Fibroblast of skin of right quadriceps (primary cell): ENCODE measurements around the gene CEP112.
A peak's percentile ranks its signal among the peaks of the same experiment; 100 is the strongest.
"Not testable (repeated sequence)": the region's sequence is repeated elsewhere in the genome, so short reads cannot be mapped to it uniquely, and the experiment has no call there.

Experiments used
- DNase-seq: peaks from one replicate; pipeline ENCODE4 v3.0.0-alpha.2; 2013

Gene CEP112

DNA sequence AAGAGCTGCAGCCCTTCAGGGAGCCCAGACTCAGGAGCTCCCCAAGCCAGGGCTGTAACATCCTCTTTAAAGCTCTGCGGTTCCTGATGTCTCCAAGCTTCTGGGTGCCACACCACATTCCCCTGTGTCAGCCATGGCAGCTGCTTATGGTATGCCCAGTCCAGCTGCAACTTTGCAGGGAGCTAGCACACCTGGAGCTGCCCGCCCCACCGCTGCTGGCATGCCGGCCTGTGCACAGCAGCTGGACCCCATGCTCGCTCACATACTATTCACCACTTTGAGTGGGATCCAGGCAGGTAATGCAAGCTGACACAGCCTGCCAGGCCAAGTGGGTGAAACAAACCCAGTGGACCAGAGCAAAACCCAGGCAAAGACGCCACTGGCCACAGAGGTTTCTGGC lies 324.9 kb downstream of the CEP112 start:
- no peak for DNase-seq

DNA sequence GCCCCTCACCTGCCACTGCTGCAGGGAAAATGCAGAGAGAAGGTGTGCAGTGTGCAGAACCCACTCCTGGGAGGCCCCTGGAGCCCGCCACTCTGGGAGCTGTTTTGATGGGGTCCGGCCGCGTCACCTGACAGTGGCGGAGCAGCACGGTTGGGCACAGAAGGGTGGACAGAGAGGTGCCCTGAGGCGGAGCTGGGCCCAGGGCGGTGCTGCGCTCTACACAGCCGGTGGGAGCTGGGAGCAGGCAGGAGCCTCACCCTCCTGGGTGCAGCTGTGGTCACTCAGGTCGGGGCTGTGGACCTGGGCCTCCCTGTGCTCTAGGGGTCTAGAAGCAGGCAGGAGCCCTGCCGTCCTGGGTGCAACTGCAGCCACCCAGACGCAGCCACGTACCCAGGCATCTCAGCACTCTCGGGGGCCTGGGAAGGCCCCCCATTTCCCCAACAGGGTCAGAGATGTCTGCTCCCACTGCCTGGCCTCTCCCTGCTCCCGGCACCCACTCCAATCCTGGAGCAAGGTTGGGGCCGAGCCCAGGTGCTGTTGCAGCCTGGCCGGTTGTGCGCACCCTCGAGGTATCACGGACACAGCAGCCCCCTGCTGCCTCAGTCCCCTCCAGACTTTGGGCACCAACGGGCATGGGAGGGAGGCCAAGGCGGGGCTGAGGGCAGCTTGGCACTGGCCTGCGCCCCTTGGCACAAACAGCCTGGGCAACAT lies 326.1 kb downstream of the CEP112 start:
- DNase-seq, result no peak

DNA sequence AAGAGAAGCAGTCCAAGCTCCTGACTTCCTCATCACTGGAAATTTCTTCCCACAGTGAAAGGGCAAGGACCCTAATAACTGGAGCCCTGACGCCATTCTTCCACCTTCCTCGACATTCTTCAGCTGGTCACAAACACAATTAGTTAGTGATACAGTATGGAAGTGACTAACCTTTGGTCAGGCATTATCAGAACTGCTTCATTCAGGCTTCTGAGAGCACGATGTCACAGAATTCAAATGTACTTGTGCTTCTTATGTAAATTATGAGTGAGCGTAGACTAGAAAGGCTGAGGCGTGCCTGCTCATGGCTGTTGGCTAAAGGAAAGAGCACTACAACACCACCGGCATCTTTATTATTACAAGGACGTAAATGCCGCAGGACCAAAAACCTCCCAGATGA lies 327.5 kb downstream of the CEP112 start:
- no peak for DNase-seq

DNA sequence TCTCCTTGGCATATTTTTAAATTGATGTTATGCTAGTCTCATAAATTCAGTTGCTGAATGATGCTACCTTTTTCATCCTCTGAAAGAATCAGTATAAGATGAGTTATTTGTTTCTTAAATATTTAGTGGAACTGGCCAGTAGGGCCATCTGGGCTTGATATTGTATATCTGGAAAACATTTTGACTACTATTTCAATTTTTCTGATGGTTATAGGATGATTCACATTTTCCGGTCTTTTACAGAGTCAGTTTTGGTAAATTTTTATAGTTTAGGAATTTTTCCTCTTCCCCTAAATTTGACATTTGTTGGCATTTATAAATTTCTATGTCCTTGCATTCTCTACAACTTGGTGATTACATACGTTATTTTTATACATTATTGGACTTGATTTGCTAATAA lies 334.2 kb downstream of the CEP112 start:
- DNase-seq, result peak; percentile 39

DNA sequence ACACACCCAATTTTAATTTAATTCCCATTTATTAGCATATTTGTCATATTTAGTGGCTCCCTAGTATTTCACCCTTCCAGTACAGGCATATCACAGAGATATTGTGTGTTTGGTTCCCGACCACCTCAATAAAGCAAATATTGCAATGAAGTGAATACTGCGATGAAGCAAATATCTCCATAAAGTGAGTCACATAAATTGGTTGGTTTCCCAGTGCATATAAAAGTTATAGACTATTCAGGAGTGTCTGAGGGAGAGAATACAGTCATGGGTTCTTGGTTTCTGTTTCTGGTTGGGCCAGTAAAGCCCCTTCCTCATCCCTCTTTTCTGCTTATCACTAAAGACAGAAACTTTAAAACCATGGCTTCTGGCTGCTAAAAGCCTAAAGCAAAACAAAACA lies 335.1 kb downstream of the CEP112 start:
- peak; percentile 52 for DNase-seq

DNA sequence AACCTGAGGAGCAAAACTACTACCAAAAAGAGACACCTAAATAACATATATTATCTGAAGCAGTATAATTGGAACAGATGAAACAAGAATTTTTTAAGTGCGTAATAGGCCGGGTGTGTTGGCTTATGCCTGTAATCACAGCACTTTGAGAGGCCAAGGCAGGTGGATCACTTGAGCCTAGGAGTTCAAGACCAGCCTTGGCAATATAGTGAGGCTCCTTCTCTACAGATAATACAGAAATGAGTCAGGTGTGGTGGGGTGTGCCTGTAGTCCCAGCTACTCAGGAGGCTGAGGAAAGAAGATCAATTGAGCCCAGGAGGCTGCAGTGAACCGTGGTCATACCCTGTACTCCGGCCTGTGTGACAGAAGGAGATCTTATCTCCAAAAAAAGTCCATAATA lies 336.3 kb downstream of the CEP112 start:
- DNase-seq, result no peak

DNA sequence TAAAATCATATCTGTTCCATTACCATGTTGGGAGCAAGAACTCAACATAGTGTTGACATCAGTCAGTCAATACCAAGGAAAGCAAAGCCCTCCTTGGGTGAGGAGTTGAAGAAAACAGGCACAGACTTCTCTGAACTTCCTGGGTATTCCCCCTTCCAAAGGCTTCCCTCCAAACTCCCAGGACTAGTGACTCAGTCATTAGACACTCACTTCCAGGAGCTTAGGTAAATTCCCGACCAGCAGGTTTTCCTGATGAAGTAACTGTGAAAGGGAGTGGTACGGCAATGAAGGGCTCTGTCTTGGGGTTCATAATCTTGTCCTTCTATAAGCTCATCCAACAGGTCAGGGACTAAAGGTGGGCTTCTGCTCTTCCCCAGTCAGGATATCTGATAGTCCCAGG lies 336.7 kb downstream of the CEP112 start:
- DNase-seq, result peak; percentile 29

DNA sequence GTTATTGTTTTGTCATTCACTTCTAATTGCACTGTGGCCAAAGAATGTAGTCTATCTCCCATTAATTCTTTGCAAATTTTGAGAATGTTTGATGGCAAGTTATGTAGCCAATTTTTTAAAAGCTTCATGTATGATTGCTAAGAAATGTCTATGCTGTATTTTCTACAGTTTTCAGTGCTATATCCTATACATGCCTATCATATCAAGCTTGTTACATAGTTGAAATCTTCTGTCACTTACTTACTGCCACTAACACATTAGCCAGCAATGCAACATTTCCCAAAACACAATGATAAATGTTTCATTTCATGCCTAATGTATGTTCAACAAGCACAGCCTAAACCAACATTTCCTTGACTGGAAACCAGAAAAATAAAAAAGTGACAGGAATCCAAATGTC lies 338.1 kb downstream of the CEP112 start:
- no peak for DNase-seq

DNA sequence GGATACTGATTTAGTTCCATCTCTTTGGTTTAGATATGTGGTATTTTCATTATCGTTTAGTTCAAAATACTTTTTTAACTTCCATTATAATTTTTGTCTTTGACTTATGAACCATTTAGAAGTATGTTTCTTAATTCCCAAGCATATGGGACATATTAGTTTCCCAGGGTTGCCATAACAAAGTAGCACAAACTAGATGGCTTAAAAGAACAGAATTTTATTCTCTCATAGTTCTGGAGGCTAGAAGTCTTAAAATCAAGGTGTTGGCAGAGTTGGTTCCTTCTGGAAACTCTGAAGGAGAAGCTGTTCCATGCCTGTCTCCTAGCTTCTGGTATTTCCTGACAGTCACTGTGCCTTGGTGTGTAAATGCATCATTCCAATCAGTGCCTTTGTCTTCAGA lies 339.0 kb downstream of the CEP112 start:
- no peak for DNase-seq

DNA sequence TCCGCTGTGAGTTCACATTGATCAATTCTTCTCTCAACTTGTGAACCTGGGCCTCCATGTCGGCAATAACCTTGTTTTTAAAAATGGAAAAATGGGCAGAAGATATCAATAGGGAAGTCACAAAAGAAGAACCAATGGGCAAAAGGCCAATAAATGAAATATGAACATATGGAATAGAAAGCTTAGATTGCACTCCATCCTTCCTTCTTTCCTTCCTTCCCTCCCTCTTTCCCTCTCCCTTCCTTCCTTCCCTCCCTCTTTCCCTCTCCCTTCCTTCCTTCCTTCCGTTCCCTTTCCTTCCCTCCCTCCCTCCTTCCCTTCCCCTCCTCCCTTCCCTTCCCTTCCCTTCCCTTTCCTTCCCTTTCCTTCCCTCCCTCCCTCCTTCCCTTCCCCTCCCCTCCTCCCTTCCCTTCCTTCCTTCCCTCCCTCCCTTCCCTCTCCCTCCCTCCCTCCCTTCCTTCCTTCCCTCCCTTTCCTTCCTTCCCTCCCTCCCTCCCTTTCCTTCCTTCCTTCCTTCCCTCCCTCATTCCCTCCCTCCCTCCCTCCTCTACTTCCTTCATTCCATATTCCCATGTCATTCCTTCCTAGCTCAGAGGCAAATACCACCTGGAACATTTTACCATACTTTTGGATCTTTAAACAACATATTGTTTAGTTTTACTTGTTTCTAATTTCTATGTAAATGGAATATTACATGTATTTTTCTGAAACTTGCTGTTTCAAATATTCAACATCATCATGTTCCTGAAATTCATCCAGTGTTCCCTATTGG lies 339.8 kb downstream of the CEP112 start:
- no peak for DNase-seq

DNA sequence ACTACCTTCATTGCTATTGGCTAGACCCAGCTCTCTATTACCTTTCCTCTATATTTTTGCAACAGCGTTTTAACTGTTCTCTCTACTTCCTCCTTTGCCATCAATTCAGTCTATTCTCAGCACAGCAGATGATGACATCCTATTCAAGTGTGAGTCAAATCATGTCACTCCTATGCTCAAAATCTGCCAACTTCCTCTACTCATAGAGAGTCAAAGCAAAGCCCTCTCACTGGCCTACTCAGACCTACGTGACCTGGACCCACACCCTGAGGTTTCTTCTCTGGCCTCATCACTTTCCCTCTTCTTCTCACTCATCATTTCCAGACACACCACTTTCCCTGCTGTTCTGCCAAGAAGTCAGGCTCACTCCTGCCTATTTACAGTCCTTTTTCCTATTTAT lies 341.4 kb downstream of the CEP112 start:
- peak; percentile 57 for DNase-seq

DNA sequence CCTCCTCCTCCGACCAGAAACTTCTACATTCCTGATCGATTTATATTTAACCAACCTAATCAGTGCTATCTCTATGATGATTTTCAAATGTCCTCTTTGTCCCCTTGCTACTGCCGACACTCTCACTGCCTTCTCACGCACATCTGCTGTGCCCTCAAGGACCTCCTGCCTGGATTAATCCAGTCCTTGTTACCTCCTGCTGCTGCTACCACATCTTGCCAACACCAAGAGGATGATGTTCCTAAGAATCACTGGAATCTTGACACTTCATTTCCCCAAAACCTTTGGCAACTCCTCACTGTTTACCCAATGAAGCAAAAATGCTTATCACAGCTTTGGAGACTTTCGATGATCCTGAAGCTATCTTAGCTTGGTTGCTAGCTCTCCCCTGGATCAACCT lies 343.2 kb downstream of the CEP112 start:
- no peak for DNase-seq

DNA sequence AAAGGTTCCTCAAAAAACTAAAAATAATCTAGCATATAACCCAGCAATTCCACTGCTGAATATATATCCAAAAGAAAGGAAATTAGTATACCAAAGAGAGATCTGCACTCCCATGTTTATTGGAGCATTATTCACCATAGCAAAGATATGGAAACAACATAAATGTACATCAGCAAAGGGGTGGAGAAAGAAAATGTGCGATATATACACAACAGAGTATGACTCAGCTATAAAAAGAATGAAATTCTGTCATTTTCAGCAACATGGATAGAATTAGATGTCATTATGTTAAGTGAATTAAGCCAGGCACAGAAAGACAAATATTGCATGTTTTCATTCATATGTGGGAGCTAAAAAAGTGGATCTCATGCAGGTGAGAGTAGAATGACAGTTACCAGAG lies 350.8 kb downstream of the CEP112 start:
- DNase-seq, result no peak

DNA sequence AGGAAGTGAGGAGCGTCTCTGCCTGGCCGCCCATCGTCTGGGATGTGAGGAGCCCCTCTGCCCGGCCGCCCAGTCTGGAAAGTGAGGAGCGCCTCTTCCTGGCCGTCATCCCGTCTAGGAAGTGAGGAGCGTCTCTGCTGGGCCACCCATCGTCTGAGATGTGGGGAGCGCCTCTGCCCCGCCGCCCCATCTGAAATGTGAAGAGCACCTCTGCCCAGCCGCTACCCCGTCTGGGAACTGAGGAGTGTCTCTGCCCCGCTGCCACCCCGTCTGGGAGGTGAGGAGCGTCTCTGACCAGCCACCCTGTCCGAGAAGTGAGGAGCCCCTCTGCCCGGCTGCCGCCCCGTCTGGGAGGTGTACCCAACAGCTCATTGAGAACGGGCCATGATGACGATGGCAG lies 354.7 kb downstream of the CEP112 start:
- DNase-seq, result not testable (repeated sequence)

DNA sequence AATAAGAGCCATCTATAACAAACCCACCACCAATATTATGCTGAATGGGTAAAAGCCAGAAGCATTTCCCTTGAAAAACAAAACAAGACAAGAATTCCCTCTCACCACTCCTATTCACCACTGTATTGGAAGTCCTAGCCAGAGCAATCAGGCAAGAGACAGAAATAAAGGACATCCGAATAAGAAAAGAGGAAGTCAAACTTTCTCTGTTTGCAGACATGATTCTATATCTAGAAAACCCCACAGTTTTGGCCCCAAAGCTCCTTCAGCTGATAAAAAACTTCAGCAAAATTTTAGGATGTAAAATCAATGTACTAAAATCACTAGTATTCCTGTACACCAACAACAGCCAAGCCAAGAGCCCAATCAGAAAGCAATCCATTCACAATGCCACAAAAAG lies 358.7 kb downstream of the CEP112 start:
- DNase-seq, result no peak

DNA sequence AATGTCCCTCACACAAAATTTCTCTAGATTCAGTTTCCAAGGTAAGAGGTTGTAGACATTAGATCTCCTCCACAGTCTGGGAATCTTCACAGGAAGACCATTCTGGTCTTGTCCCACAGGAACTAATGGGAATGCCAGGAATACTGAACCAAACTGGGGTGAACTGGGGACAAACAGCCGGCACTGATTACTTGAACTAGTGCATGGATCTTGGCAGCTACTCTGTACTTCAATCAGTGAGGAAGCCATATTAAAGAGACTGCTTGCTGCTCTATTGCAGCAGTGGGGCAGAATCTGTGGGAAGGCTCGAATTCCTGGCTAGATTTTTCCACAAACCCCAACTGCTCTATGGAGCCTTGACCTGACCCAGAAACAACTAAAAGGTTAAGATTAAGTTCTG lies 361.6 kb downstream of the CEP112 start:
- no peak for DNase-seq

DNA sequence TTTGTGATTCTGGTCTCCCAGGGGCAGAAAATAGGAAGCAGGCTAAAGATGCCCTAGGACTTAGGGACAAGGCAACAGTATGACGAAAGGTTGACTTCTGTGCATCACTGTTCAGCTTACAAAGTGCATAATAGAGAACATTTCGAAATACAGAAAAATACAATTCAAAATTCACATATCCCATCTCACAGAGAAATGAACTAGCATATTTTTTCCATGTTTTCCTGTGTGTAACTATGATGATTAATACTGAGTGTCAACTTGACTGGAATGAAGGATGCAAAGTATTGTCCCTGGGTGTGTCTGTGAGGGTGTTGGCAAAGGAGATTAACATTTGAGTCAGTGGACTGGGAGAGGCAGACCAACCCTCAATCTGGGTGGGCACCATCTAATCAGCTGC lies 365.4 kb downstream of the CEP112 start:
- not testable (repeated sequence) for DNase-seq

DNA sequence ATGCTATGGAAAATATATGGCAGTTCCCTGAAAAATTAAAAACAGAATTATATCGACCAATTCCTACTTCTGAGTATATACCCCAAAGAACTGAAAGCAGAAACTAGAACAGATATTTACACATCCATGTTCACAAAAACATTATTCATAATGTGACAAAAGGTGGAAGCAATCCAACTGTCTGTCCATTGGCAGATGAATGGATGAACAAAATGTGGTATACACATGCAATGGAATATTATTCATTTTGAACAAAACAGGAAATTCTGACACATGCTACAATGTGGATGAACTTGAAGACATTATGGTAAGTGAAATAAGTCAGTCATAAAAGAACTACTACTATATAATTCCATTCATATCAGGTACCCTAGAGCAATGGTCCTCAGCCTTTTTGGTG lies 367.0 kb downstream of the CEP112 start:
- DNase-seq, result no peak

DNA sequence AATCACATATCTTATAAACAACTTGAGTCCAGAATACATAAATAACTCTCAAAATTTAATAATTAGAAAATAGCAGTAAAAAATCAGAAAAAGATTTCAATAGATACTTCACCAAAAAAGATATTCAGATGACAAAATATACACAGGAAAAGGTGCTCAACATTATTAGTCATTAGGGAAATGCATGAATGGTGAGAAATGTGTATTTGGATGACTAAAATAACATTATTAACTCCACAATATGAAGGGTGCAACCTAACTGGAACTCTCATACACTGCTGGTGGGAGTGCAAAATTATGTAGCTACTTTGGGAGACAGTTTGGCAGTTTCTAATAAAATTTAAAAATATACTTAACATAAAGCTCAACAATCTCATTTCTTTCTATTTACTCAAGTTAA lies 368.2 kb downstream of the CEP112 start:
- DNase-seq, result no peak

DNA sequence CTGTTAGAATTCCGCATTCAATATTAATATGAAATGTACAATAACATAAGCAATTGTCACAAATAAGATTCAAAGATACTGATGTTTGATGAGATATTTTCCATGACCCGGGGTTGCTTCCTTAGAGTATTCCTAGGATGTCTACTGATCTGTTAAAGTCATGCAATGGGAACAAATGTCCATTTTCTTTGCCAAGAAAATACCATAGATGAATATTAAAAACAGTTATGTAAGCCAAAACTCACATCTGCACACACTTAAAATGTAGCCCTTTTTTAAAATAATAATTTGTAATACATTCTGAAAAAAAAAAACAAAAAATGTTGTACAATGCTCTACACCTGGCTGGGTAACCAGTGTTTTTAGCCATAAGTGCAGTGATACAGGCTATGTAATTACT lies 371.1 kb downstream of the CEP112 start:
- DNase-seq, result no peak

DNA sequence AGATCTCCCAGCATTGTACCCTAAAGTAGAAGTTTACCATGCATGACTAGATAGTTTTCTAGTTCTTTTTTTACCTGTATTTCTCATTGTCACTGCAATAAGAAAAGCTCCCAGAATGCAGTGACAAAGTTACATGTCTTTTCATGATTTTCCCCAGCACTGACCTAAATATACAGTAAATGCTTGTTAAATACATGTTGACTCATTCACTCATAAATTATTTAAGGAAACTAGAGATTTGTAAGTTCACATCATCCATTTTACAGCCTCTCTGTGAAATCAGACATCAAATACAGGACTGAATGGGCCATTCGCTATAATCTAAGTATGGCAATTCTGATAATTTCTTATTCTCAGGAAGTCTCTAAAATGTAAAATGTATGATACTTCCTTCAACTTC lies 371.6 kb downstream of the CEP112 start:
- DNase-seq, result no peak

DNA sequence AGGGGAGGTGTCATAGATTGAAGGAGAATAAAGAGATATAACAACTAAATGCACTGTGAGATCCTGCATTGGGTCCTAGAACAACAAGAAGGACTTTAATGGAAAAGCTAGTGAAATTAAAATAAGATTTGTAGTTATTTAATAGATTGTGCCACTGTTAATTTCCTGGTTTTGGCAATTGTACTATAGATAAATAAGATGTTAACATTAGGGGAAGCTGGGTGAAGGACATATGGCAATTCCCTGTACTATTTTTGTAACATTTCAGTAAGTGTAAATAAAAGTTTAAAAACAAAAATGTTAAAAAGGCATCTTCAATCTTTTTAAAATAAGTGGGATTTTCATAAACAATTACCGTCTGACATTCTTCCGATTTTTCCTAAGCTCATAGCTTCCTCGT lies 372.1 kb downstream of the CEP112 start:
- no peak for DNase-seq

DNA sequence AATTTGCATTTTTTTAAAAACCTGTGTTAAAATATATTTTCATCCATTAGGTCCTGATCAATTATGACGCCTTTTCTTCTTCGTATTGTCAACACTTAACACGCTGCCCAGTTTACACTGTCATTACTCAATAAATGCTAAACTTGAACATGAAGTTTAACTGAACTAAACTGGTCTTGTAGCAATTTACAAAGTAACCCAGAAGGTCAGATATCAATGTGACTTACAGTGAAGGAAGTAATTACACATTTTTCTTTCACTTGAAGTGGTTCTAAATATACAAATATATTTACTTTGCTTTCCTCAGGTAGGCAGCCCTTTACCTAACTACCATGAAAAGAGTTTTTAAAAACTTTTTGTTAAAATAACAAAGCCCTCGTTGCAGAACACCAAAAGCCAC lies 374.0 kb downstream of the CEP112 start:
- no peak for DNase-seq

DNA sequence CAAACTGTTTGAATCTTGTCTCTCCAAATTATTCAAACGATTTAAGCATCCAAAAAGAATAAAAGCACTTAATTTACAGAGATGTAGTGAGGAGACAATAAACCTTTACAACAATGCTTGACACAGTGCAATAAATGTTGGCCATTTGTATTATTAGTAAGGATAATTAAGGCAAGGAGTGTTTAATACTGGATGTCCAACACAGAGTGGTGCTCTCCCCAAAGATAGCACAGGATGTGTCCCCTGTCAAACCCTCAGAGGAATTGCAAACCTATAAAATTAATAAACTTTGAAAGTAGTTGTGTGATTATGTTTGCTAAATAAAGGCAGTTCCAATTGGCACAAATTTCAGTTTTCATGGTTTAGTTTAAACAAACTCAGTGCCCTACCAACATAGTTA lies 377.5 kb downstream of the CEP112 start:
- DNase-seq, result no peak

DNA sequence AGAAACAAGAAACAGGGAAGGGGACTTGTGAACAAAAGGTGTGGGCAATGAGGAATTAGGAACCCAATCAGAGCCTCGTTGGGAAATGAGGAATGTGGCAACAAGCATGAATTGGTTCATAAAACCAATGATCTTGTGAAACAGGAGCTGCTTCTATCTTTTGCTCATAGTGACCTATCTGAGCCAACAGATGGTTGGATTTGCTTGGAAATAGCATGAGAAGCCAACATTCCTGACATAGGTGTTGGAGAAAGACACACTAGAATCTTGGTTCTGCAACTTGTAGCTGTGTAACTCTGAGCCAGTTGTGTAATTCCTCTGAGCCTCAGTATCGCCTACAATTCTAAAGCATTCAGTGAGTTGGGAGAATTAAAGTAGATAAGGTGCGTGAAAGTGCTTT lies 378.6 kb downstream of the CEP112 start:
- DNase-seq, result peak; percentile 3
